HG02759 (cell line): ENCODE data around the gene ETV1.
A peak's percentile ranks its signal among the peaks of the same experiment; 100 is the strongest.

Source experiments
- ATAC-seq: cut with Tn5 transposase; IDR thresholded peaks from one replicate; pipeline ENCODE4 v1.9.1; 2021; ENCODE audit warnings: mild to moderate bottlenecking, moderate library complexity; ENCODE audit not compliant: unreplicated experiment

The ETV1 gene

GRCh38 chr7:13882051-13882450 is 107.4 kb downstream of the ETV1 start:
- no peak for ATAC-seq

- ATAC-seq = no peak
These were observed 108.7 kb downstream of the ETV1 start for GRCh38 chr7:13880789-13881188.

GRCh38 chr7:13879994-13880686 is 109.3 kb downstream of the ETV1 start:
- ATAC-seq = no peak

- no peak for ATAC-seq
These were observed 110.3 kb downstream of the ETV1 start for GRCh38 chr7:13879143-13879542.

GRCh38 chr7:13878154-13878553 is 111.3 kb downstream of the ETV1 start:
- no peak for ATAC-seq

GRCh38 chr7:13875496-13876074 is 113.9 kb downstream of the ETV1 start:
- ATAC-seq = no peak

- ATAC-seq = no peak
These were observed 114.7 kb downstream of the ETV1 start for GRCh38 chr7:13874783-13875182.

GRCh38 chr7:13872709-13873108 is 116.8 kb downstream of the ETV1 start:
- no peak for ATAC-seq

GRCh38 chr7:13871008-13871407 is 118.5 kb downstream of the ETV1 start:
- no peak for ATAC-seq

GRCh38 chr7:13860734-13861133 is 128.7 kb downstream of the ETV1 start:
- ATAC-seq = no peak

- ATAC-seq = no peak
These were observed 133.5 kb downstream of the ETV1 start for GRCh38 chr7:13856012-13856411.

- ATAC-seq = no peak
These were observed 137.0 kb downstream of the ETV1 start for GRCh38 chr7:13852281-13852968.

- no peak for ATAC-seq
These were observed 137.7 kb downstream of the ETV1 start for GRCh38 chr7:13851736-13852135.

GRCh38 chr7:13850185-13850752 is 139.2 kb downstream of the ETV1 start:
- ATAC-seq = peak; percentile 93

- ATAC-seq = no peak
These were observed 140.1 kb downstream of the ETV1 start for GRCh38 chr7:13849163-13849892.

GRCh38 chr7:13848681-13849131 is 140.8 kb downstream of the ETV1 start:
- no peak for ATAC-seq

- no peak for ATAC-seq
These were observed 143.1 kb downstream of the ETV1 start for GRCh38 chr7:13846386-13846785.

GRCh38 chr7:13845601-13846000 is 143.9 kb downstream of the ETV1 start:
- ATAC-seq = no peak

GRCh38 chr7:13844954-13845353 is 144.5 kb downstream of the ETV1 start:
- no peak for ATAC-seq

- no peak for ATAC-seq
These were observed 148.2 kb downstream of the ETV1 start for GRCh38 chr7:13841284-13841683.
